Keratinocyte (primary cell): ENCODE measurements around the gene AHNAK. TPM values are rescaled to one million over a fixed set of nuclear protein-coding genes. Genes with fewer than 3 reads are reported as not detected.

Source experiments
- DNase-seq: peaks from one replicate; pipeline ENCODE4 v3.0.0-alpha.2; 2011; ENCODE audit warnings: low read depth, missing footprints, low spot score
- FAIRE-seq: peaks from 2 replicates; lab custom pipeline; 2011; peaks lifted over from hg19 to GRCh38; lab: Jason Lieb, UNC
- H2AFZ ChIP-seq: 2 replicates; pipeline ENCODE4 v1.6.0; 2012; ENCODE audit warnings: low read length, control low read depth, inconsistent platforms; ENCODE audit not compliant: control insufficient read depth
- H3K27ac ChIP-seq: 2 replicates; pipeline ENCODE4 v1.5.1; 2011; ENCODE audit warnings: low read length; ENCODE audit not compliant: control insufficient read depth, insufficient read depth
- H3K27me3 ChIP-seq: 3 replicates; pipeline ENCODE4 v1.6.0; 2011; ENCODE audit warnings: low read length; ENCODE audit not compliant: control insufficient read depth, insufficient read depth; ENCODE audit errors: extremely low read depth
- H3K36me3 ChIP-seq, 2 experiments: 2 replicates in 1 of 2; 3 replicates in 1 of 2; pipeline ENCODE4 v1.5.1; 2011; ENCODE audit warnings: low read length in 2 of 2, mild to moderate bottlenecking in 1 of 2; ENCODE audit not compliant: control insufficient read depth in 2 of 2, insufficient read depth in 2 of 2; ENCODE audit errors: extremely low read depth in 1 of 2
- H3K4me1 ChIP-seq: 3 replicates; pipeline ENCODE4 v1.5.1; 2011; ENCODE audit warnings: low read length; ENCODE audit not compliant: control insufficient read depth, insufficient read depth; ENCODE audit errors: extremely low read depth
- H3K4me2 ChIP-seq: 3 replicates; pipeline ENCODE4 v1.6.0; 2011; ENCODE audit warnings: low read depth, low read length; ENCODE audit not compliant: control insufficient read depth, insufficient read depth; ENCODE audit errors: extremely low read depth
- H3K4me3 ChIP-seq, 3 experiments: fragments of 200-600 bp in 1 of 3; sonication (generic) in 1 of 3; 2 replicates in 2 of 3; 3 replicates in 1 of 3; pipeline ENCODE4 v1.5.1; 2011 to 2016; ENCODE audit warnings: low read length in 3 of 3, mild to moderate bottlenecking in 3 of 3, control low read depth in 2 of 3, inconsistent platforms in 1 of 3, low read depth in 1 of 3, mixed read lengths in 1 of 3, mixed run types in 1 of 3, moderate library complexity in 1 of 3; ENCODE audit not compliant: control insufficient read depth in 2 of 3, insufficient read depth in 2 of 3; ENCODE audit errors: extremely low read depth in 1 of 3
- H3K79me2 ChIP-seq: 2 replicates; pipeline ENCODE4 v1.6.0; 2012; ENCODE audit warnings: low read length; ENCODE audit not compliant: control insufficient read depth, insufficient read depth
- H3K9ac ChIP-seq: 3 replicates; pipeline ENCODE4 v1.6.0; 2011; ENCODE audit warnings: low read length; ENCODE audit not compliant: control insufficient read depth, insufficient read depth; ENCODE audit errors: extremely low read depth
- H3K9me1 ChIP-seq: 3 replicates; pipeline ENCODE4 v1.6.0; 2011; ENCODE audit warnings: low read length; ENCODE audit not compliant: control insufficient read depth, insufficient read depth; ENCODE audit errors: extremely low read depth
- H3K9me3 ChIP-seq: 2 replicates; pipeline ENCODE4 v1.5.1; 2012; ENCODE audit warnings: low read depth, low read length; ENCODE audit not compliant: control insufficient read depth
- H4K20me1 ChIP-seq: 3 replicates; pipeline ENCODE4 v1.6.0; 2011; ENCODE audit warnings: low read length; ENCODE audit not compliant: control insufficient read depth, insufficient read depth; ENCODE audit errors: extremely low read depth
- EZH2 ChIP-seq: IDR thresholded peaks from one replicate; pipeline ENCODE4 v1.6.1; 2012; ENCODE audit warnings: inconsistent platforms, mild to moderate bottlenecking, low read length, moderate library complexity
- dilution Hi-C: fragments of 300-500 bp; cut with MboI; formaldehyde crosslinking; loops from one replicate; pipeline ENCODE4 v1.7.0; 2020; ENCODE audit warnings: low sequenced_read_pairs; ENCODE audit not compliant: extremely low pct_ligation_motif_present
- polyA plus RNA-seq, 5 experiments: library from polyadenylated mRNA; depleted of rRNA in 3 of 5; stranded (reverse) in 3 of 5; stranded (forward) in 1 of 5; unstranded in 1 of 5; fragments of >200 nt; gene quantifications; 1 replicate in 1 of 5; 2 replicates in 3 of 5; 3 replicates in 1 of 5; pipeline versions ENCODE4 v1.2.1 to v1.2.3, GENCODE V29; 2011 to 2012; ENCODE audit warnings: missing spikeins in 2 of 5, low read depth in 1 of 5, low replicate concordance in 1 of 5
- TF ChIP-seq, protein P1 (sequence below), 3 experiments: IDR thresholded peaks in 1 of 3; conservative IDR thresholded peaks in 1 of 3; optimal IDR thresholded peaks in 1 of 3; 2 replicates in 2 of 3; 3 replicates in 1 of 3; pipeline versions ENCODE3 to v1.5.1; 2011; ENCODE audit warnings: low read length in 3 of 3, mild to moderate bottlenecking in 3 of 3, moderate library complexity in 2 of 3, control low read depth in 1 of 3, inconsistent platforms in 1 of 3; ENCODE audit not compliant: insufficient read depth in 2 of 3; ENCODE audit errors: extremely low read depth in 1 of 3

The AHNAK gene
- polyA plus RNA-seq, 1 donor (not counting 4 experiments of a cell fraction or from before 2014, with no cell fraction given): 220 TPM

DNA sequence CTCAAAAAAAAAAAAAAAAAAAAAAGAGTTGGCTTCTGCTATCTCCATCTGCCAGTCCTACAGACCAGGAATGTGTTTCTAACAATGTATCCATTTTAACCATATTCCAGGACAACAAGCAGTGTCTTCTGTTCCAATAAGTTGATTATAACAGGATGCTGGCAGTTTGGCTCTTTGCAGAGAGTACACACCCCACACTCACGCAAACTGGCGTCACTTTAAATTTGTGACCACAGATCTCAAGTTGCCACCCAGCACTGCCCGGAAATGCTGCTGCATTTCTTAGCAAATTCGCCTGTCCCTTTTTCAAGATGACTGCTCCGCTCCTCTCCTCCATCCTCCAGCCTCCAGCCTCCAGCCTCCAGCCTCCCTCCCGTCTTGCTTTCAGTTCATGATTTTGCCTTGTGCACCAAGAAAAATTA lies 83.5 kb downstream of the AHNAK start:
- DNase-seq (no peak), FAIRE-seq (no peak)
- no peaks in the 10 kb centered on the region for H3K27me3 ChIP-seq
- no peak for TF ChIP-seq EZH2
- TF ChIP-seq, protein P1, sequence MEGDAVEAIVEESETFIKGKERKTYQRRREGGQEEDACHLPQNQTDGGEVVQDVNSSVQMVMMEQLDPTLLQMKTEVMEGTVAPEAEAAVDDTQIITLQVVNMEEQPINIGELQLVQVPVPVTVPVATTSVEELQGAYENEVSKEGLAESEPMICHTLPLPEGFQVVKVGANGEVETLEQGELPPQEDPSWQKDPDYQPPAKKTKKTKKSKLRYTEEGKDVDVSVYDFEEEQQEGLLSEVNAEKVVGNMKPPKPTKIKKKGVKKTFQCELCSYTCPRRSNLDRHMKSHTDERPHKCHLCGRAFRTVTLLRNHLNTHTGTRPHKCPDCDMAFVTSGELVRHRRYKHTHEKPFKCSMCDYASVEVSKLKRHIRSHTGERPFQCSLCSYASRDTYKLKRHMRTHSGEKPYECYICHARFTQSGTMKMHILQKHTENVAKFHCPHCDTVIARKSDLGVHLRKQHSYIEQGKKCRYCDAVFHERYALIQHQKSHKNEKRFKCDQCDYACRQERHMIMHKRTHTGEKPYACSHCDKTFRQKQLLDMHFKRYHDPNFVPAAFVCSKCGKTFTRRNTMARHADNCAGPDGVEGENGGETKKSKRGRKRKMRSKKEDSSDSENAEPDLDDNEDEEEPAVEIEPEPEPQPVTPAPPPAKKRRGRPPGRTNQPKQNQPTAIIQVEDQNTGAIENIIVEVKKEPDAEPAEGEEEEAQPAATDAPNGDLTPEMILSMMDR (optimal IDR thresholded peaks at IDR 0.05 in 1 of 3, IDR thresholded peaks at IDR 0.05 in 1 of 3, conservative IDR thresholded peaks at IDR 0.05 in 1 of 3; ENCODE audit: extremely low read depth in 1 of 3, insufficient read depth in 2 of 3, low read length in 3 of 3): no peak
- no peaks in the 10 kb centered on the region for H3K36me3 ChIP-seq
- no peaks in the 10 kb centered on the region for H3K9me1 ChIP-seq
- H3K9ac ChIP-seq: no peak overlapping the region
- no peaks in the 10 kb centered on the region for H3K4me1 ChIP-seq
- H3K27ac ChIP-seq: no peak overlapping the region
- no peaks in the 10 kb centered on the region for H4K20me1 ChIP-seq
- no peaks in the 10 kb centered on the region for H3K79me2 ChIP-seq
- no peak overlapping the region for H3K4me3 ChIP-seq
- no peaks in the 10 kb centered on the region for H3K9me3 ChIP-seq
- no peak overlapping the region for H2AFZ ChIP-seq
- dilution Hi-C loops: no loop called here
- no peak overlapping the region for H3K4me2 ChIP-seq

DNA sequence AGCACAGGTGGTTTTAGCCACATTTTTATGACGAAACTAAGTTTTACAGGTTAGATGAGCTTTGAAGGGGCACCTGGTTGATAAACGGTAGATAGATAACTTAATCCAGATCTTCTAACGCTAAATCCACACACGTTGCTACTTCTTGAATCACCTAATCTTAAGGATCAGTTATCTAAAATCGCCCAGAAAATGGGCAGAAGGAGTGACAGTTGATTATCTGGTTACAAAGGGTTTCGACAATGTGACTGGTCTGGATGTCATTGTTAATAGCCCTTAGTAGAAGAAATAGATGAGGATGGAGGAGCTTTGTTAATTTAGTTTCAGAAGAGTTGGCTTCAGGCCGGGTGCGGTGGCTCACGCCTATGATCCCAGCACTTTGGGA lies 84.1 kb downstream of the AHNAK start:
- H3K4me2 ChIP-seq: no peak overlapping the region
- H3K9me1 ChIP-seq: no peaks in the 10 kb centered on the region
- no peak overlapping the region for H3K9ac ChIP-seq
- no peak overlapping the region for H2AFZ ChIP-seq
- TF ChIP-seq, protein P1 (optimal IDR thresholded peaks at IDR 0.05 in 1 of 3, IDR thresholded peaks at IDR 0.05 in 1 of 3, conservative IDR thresholded peaks at IDR 0.05 in 1 of 3; ENCODE audit: extremely low read depth in 1 of 3, insufficient read depth in 2 of 3, low read length in 3 of 3): no peak
- TF ChIP-seq EZH2: no peak
- H3K27ac ChIP-seq: no peak overlapping the region
- DNase-seq (no peak), FAIRE-seq (no peak)
- H3K79me2 ChIP-seq: no peaks in the 10 kb centered on the region
- no peaks in the 10 kb centered on the region for H3K9me3 ChIP-seq
- dilution Hi-C loops: no loop called here
- H3K36me3 ChIP-seq: no peaks in the 10 kb centered on the region
- no peak overlapping the region for H3K4me3 ChIP-seq
- H3K4me1 ChIP-seq: no peaks in the 10 kb centered on the region
- H4K20me1 ChIP-seq: no peaks in the 10 kb centered on the region
- no peaks in the 10 kb centered on the region for H3K27me3 ChIP-seq
